Naive thymus-derived CD4-positive, alpha-beta T cell (primary cell): Measurements from ENCODE around the gene C19orf85. TPM values are rescaled to one million over a fixed set of nuclear protein-coding genes. Genes with fewer than 3 reads are reported as not detected.
A peak's percentile ranks its signal among the peaks of the same experiment; 100 is the strongest.

ENCODE experiments used
- ATAC-seq: fragments of 150-1000 bp; cut with Tn5 transposase; 2 replicates; pipeline ENCODE4 v1.10.0; 2021; ENCODE audit warnings: mild to moderate bottlenecking, moderate library complexity
- CTCF ChIA-PET: fragments of 350-600 bp; sonication (Branson Sonifier 250); formaldehyde crosslinking; loops from one replicate; lab custom pipeline; 2021; ENCODE audit warnings: antibody characterized with exemption; lab: Charles Lee
- POLR2A ChIA-PET: fragments of 350-600 bp; sonication (Branson Sonifier 250); formaldehyde crosslinking; loops from one replicate; lab custom pipeline; 2021; ENCODE audit warnings: antibody characterized with exemption, inconsistent platforms; lab: Charles Lee
- DNase-seq, 9 donors: peaks; one replicate each; pipeline versions ENCODE4 v3.0.0 to v3.0.0-alpha.2; 2020 to 2022; ENCODE audit warnings: mixed read lengths in 1 of 9
- H3K27ac ChIP-seq: one replicate; pipeline ENCODE4 v1.7.0; 2013; ENCODE audit warnings: mild to moderate bottlenecking, low read depth, low read length, moderate library complexity
- H3K27me3 ChIP-seq, 2 donors: one replicate each; pipeline ENCODE4 v1.7.0; 2013; ENCODE audit warnings: low read length in 2 of 2, mild to moderate bottlenecking in 2 of 2, moderate library complexity in 2 of 2; ENCODE audit not compliant: control insufficient read depth in 2 of 2, insufficient read depth in 2 of 2
- H3K36me3 ChIP-seq, 3 experiments: 1 replicate in 2 of 3; 2 replicates in 1 of 3; pipeline ENCODE4 v1.7.0; 2013; ENCODE audit warnings: low read length in 3 of 3, mild to moderate bottlenecking in 3 of 3, moderate library complexity in 1 of 3; ENCODE audit not compliant: insufficient read depth in 3 of 3, control insufficient read depth in 2 of 3
- H3K4me1 ChIP-seq, 2 donors: one replicate each; pipeline ENCODE4 v1.7.0; 2013; ENCODE audit warnings: low read length in 2 of 2, mild to moderate bottlenecking in 2 of 2, moderate library complexity in 1 of 2; ENCODE audit not compliant: control insufficient read depth in 2 of 2, insufficient read depth in 2 of 2
- H3K4me3 ChIP-seq: 2 replicates; pipeline ENCODE4 v1.7.0; 2013; ENCODE audit warnings: mild to moderate bottlenecking, low read length
- H3K9me3 ChIP-seq, 3 experiments: 1 replicate in 2 of 3; 2 replicates in 1 of 3; pipeline ENCODE4 v1.7.0; 2013; ENCODE audit warnings: low read length in 3 of 3; ENCODE audit not compliant: control insufficient read depth in 2 of 3
- H3K27ac Mint-ChIP-seq, 9 donors: one replicate each; pipeline ENCODE4 v1.8.0; 2020 to 2022; ENCODE audit warnings: mixed read lengths in 9 of 9, mild to moderate bottlenecking in 8 of 9, moderate library complexity in 5 of 9, inconsistent platforms in 2 of 9
- H3K27me3 Mint-ChIP-seq, 5 donors: one replicate each; pipeline ENCODE4 v1.8.0; 2021 to 2022; ENCODE audit warnings: mixed read lengths in 5 of 5, mild to moderate bottlenecking in 1 of 5
- H3K36me3 Mint-ChIP-seq, 5 donors: one replicate each; pipeline ENCODE4 v1.8.0; 2020 to 2022; ENCODE audit warnings: mixed read lengths in 5 of 5, mild to moderate bottlenecking in 3 of 5, inconsistent platforms in 1 of 5
- H3K4me1 Mint-ChIP-seq, 7 donors: one replicate each; pipeline ENCODE4 v1.8.0; 2020 to 2022; ENCODE audit warnings: mixed read lengths in 7 of 7, mild to moderate bottlenecking in 3 of 7, inconsistent platforms in 1 of 7
- H3K4me3 Mint-ChIP-seq, 10 donors: one replicate each; pipeline ENCODE4 v1.8.0; 2020 to 2022; ENCODE audit warnings: mild to moderate bottlenecking in 10 of 10, mixed read lengths in 10 of 10, moderate library complexity in 6 of 10, inconsistent platforms in 2 of 10
- H3K9me3 Mint-ChIP-seq, 11 donors: one replicate each; pipeline ENCODE4 v1.8.0; 2020 to 2022; ENCODE audit warnings: mixed read lengths in 11 of 11, mild to moderate bottlenecking in 4 of 11, inconsistent platforms in 1 of 11, moderate library complexity in 1 of 11
- intact Hi-C, 2 donors: fragments of 100-400 bp; cut with micrococcal nuclease; formaldehyde crosslinking; loops; one replicate each; pipeline ENCODE4 v1.15.1; 2023
- polyA plus RNA-seq, 2 donors: library from polyadenylated mRNA; unstranded; fragments of 300-500 nt; fragmentation: Illumina TruSeq; gene quantifications; one replicate each; pipeline ENCODE4 v1.2.3, GENCODE V29; 2021
- total RNA-seq, 6 experiments: library from RNA in 5 of 6; stranded (reverse) in 5 of 6; gene quantifications; 1 replicate in 5 of 6; 2 replicates in 1 of 6; pipeline ENCODE4 v1.2.3 and lab custom pipeline; 2021 to 2026

Gene C19orf85
- total and polyA plus RNA-seq, 7 experiments from 2014 or later, result not detected

DNA sequence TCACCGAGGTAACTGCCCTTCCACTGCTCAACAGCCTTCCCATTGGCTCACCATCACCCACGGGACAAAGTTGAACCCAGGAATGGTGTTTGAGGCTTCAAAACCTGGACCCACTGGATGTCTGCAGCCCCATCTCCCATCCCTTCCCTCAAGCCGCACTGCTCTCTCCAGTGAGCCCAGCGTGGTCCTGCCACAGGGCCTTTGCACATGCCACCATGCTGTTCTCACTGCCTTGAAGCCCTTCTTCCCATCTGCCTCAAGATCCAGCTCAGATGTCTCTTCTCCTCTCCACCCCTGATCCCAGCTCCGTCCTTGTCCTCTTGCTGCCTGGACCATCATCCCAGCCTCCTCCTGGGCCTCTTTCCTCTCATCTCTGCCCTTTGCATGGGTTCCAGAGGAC lies 25.5 kb downstream of the C19orf85 start:
- CTCF ChIA-PET, result interaction anchor here (0.7 kb wide), 1 partner anchor 19 kb away, joined by 3 read pairs; no protein-coding TSS in a partner anchor

DNA sequence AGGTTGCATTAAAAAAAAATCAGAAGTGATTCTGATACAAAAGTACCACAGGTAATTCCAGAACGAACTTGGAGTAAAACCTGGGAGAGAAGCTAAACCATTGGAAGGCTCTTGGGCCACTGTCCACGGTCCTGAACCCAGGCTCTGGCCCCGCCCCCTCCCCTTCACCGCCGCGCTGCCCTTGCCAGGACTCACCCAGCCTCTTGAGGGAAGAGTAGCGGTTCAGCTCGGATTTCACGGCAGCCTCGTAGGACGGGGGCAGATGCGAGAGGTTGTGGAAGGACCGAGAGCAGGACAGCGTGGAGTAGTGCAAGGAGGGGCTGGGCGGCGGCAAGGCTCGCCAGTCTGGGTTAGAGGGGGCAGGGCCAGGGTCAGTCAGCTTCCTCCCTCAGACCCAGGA lies 27.1 kb downstream of the C19orf85 start:
- Histone ChIP-seq H3K9me3 (no peaks in the 10 kb centered on the region), H3K4me1 (peaks cover 7 to 23% of the 10 kb centered on the region in 2 donors), H3K27ac (no peak overlapping the region), H3K27me3 (peaks cover 8 to 34% of the 10 kb centered on the region in 2 donors), H3K4me3 (no peak overlapping the region), H3K36me3 (no peaks in the 10 kb centered on the region)
- H3K4me3 Mint-ChIP-seq, result no peak overlapping the region
- peaks cover 9 to 22% (median 19%) of the 10 kb centered on the region in 7 donors for H3K4me1 Mint-ChIP-seq
- ATAC-seq (peak; percentile 47), DNase-seq (peak in 1 of 9 donors; percentile 48)
- peaks cover 43 to 51% (median 45%) of the 10 kb centered on the region in 5 donors for H3K27me3 Mint-ChIP-seq
- CTCF ChIA-PET, result interaction anchor here (0.6 kb wide), 1 partner anchor 24 kb away, joined by 3 read pairs; no protein-coding TSS in a partner anchor
- no peak overlapping the region for H3K27ac Mint-ChIP-seq
- intact Hi-C loops, result no loop called here
- POLR2A ChIA-PET, result no interaction called here
- peaks cover 0 to 8% (median 0%) of the 10 kb centered on the region in 11 donors for H3K9me3 Mint-ChIP-seq
- H3K36me3 Mint-ChIP-seq, result peaks cover 0 to 19% (median 0%) of the 10 kb centered on the region in 5 donors

More for the DNA sequence above, 25.5 kb downstream of the C19orf85 start:
- Histone ChIP-seq H3K4me3 (no peak overlapping the region), H3K27ac (no peak overlapping the region), H3K36me3 (no peaks in the 10 kb centered on the region), H3K9me3 (no peaks in the 10 kb centered on the region), H3K27me3 (peaks cover 8 to 32% of the 10 kb centered on the region in 2 donors), H3K4me1 (peaks cover 7 to 23% of the 10 kb centered on the region in 2 donors)
- Mint-ChIP-seq H3K27me3 (peaks cover 47 to 60% (median 55%) of the 10 kb centered on the region in 5 donors), H3K27ac (no peak overlapping the region), H3K4me1 (peaks cover 11 to 34% (median 27%) of the 10 kb centered on the region in 7 donors), H3K4me3 (peak overlapping the region in 1 of 10 donors; percentile 44), H3K36me3 (peaks cover 0 to 19% (median 0%) of the 10 kb centered on the region in 5 donors), H3K9me3 (peaks cover 0 to 8% (median 0%) of the 10 kb centered on the region in 11 donors)
- no peak for DNase-seq
- no peak for ATAC-seq
- intact Hi-C loops, result no loop called here
- POLR2A ChIA-PET, result interaction anchor here (1.1 kb wide), 1 partner anchor 14 kb away, joined by 3 read pairs; no protein-coding TSS in a partner anchor

DNA sequence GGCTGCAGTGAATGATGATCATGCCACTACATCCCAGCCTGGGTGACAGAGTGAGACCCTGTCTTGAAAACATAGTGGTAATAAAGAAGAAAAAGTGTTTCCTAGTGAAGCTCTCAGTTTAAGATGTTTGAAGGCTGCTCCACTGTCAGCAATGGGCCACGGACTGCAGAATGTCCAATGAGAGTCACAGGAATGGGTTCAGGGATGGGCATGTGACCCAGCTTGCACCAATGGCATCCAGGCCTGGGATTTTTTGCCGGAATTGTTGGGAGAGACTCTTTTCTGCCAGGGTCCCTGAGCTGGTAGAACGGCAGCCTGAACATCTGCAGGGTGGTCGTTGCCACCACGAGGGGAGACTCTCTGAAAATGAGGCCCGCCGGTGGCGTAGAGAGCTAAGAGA lies 27.7 kb downstream of the C19orf85 start:
- Histone ChIP-seq H3K9me3 (no peaks in the 10 kb centered on the region), H3K36me3 (no peaks in the 10 kb centered on the region), H3K27ac (no peak overlapping the region), H3K4me1 (peaks cover 7 to 18% of the 10 kb centered on the region in 2 donors), H3K27me3 (peaks cover 8 to 34% of the 10 kb centered on the region in 2 donors), H3K4me3 (no peak overlapping the region)
- DNase-seq (no peak), ATAC-seq (no peak)
- Mint-ChIP-seq H3K4me1 (peaks cover 9 to 21% (median 19%) of the 10 kb centered on the region in 7 donors), H3K9me3 (peaks cover 0 to 8% (median 1%) of the 10 kb centered on the region in 11 donors), H3K36me3 (peaks cover 0 to 19% (median 0%) of the 10 kb centered on the region in 5 donors), H3K27ac (peak overlapping the region in 2 of 9 donors; percentile 5 to 23), H3K4me3 (no peak overlapping the region), H3K27me3 (peaks cover 46 to 56% (median 48%) of the 10 kb centered on the region in 5 donors)
- ChIA-PET POLR2A (no interaction called here), CTCF (interaction anchor here (0.6 kb wide), 1 partner anchor 25 kb away, joined by 3 read pairs; no protein-coding TSS in a partner anchor)
- intact Hi-C loops, result no loop called here

DNA sequence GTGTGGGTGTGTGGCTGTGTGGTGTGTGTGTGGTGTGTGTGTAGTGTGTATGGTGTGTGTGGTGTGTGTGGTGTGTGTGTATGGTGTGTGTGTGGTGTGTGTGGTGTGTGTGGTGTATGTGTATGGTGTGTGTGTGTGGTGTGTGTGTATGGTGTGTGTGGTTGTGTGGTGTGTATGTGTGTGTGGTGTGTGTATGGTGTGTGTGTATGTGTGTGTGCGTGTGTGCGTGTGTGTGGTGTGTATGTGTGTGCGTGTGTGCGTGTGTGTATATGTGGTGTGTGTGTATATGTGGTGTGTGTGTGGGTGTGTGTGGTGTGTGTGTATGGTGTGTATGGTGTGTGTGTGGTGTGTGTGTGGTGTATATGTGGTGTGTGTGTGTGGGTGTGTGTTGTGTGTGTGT lies 29.5 kb downstream of the C19orf85 start:
- peaks cover 0 to 9% (median 6%) of the 10 kb centered on the region in 7 donors for H3K4me1 Mint-ChIP-seq
- no peak overlapping the region for H3K4me3 Mint-ChIP-seq
- Histone ChIP-seq H3K4me3 (no peak overlapping the region), H3K27me3 (peaks cover 5 to 18% of the 10 kb centered on the region in 2 donors), H3K27ac (no peak overlapping the region), H3K4me1 (no peaks in the 10 kb centered on the region), H3K9me3 (no peaks in the 10 kb centered on the region), H3K36me3 (no peaks in the 10 kb centered on the region)
- H3K27me3 Mint-ChIP-seq, result peaks cover 39 to 56% (median 49%) of the 10 kb centered on the region in 5 donors
- ChIA-PET POLR2A (no interaction called here), CTCF (no interaction called here)
- peaks cover 0 to 11% (median 5%) of the 10 kb centered on the region in 11 donors for H3K9me3 Mint-ChIP-seq
- H3K27ac Mint-ChIP-seq, result no peak overlapping the region
- peaks cover 0 to 10% (median 0%) of the 10 kb centered on the region in 5 donors for H3K36me3 Mint-ChIP-seq
- intact Hi-C loops, result no loop called here
- no peak for DNase-seq
- ATAC-seq, result no peak

DNA sequence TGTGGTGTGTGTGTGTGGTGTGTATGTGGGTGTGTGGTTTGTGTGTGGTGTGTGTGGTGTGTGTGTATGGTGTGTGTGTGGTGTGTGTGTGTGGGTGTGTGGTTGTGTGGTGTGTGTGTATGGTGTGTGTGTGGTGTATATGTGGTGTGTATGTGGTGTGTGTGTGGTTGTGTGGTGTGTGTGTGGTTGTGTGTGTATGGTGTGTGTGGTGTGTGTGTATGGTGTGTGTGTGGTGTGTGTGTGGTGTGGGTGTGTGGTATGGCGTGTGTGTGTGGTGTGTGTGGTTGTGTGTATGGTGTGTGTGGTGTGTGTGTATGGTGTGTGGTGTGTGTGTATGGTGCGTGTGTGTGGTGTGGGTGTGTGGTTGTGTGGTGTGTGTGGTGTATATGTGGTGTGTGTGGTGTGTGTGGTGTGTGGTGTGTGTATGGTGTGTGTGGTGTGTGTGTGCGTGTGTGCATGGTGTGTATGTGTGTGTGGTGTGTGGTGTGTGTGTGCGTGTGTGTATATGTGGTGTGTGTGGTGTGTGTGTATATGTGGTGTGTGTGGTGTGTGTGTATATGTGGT lies 30.1 kb downstream of the C19orf85 start:
- ChIA-PET POLR2A (no interaction called here), CTCF (no interaction called here)
- no peak overlapping the region for H3K4me3 Mint-ChIP-seq
- Histone ChIP-seq H3K4me1 (no peaks in the 10 kb centered on the region), H3K27ac (no peak overlapping the region), H3K9me3 (no peaks in the 10 kb centered on the region), H3K27me3 (peaks cover 5 to 17% of the 10 kb centered on the region in 2 donors), H3K36me3 (no peaks in the 10 kb centered on the region), H3K4me3 (no peak overlapping the region)
- ATAC-seq (no peak), DNase-seq (no peak)
- no peak overlapping the region for H3K27ac Mint-ChIP-seq
- H3K9me3 Mint-ChIP-seq, result peaks cover 0 to 11% (median 5%) of the 10 kb centered on the region in 11 donors
- peaks cover 0 to 7% (median 0%) of the 10 kb centered on the region in 7 donors for H3K4me1 Mint-ChIP-seq
- H3K36me3 Mint-ChIP-seq, result peaks cover 0 to 7% (median 0%) of the 10 kb centered on the region in 5 donors
- intact Hi-C loops, result no loop called here
- peaks cover 33 to 56% (median 47%) of the 10 kb centered on the region in 5 donors for H3K27me3 Mint-ChIP-seq

DNA sequence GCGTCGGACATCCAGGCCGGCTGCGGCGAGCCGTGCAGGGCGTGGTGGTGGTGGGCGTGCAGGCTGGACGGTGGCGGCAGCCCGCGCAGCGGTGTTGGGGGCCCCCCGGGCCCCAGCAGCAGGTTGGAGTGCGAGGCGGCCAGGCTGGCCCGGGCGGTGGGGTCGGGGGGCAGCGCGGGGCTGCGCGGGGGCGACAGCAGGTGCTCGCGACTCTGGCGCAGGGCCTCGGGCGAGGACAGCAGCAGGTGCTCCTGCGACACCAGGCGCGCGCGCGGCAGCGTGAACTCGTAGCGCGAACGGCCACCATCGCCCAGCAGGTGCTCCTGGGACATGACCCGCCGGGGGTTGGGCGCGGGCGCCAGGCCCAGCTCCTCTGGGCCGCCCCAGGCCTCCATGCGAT lies 31.3 kb downstream of the C19orf85 start:
- Mint-ChIP-seq H3K27me3 (peaks cover 29 to 48% (median 47%) of the 10 kb centered on the region in 5 donors), H3K4me3 (no peak overlapping the region), H3K36me3 (peaks cover 0 to 4% (median 0%) of the 10 kb centered on the region in 5 donors), H3K27ac (no peak overlapping the region), H3K9me3 (peaks cover 0 to 9% (median 4%) of the 10 kb centered on the region in 11 donors), H3K4me1 (peaks cover 0 to 6% (median 0%) of the 10 kb centered on the region in 7 donors)
- Histone ChIP-seq H3K9me3 (no peaks in the 10 kb centered on the region), H3K27ac (no peak overlapping the region), H3K4me3 (no peak overlapping the region), H3K4me1 (no peaks in the 10 kb centered on the region), H3K36me3 (no peaks in the 10 kb centered on the region), H3K27me3 (peaks cover 0 to 7% of the 10 kb centered on the region in 2 donors)
- no peak for DNase-seq
- no peak for ATAC-seq
- intact Hi-C loops, result no loop called here
- ChIA-PET CTCF (no interaction called here), POLR2A (no interaction called here)
